Gastrocnemius medialis (tissue), 4 donors: ENCODE results near the gene AFAP1. TPM values are rescaled to one million over a fixed set of nuclear protein-coding genes. Genes with fewer than 3 reads are reported as not detected.

Source experiments
- ATAC-seq, 2 donors: fragments of 150-250 bp; one replicate each; pipeline ENCODE4 v1.9.1; 2016
- DNase-seq, 2 donors: peaks; one replicate each; pipeline ENCODE4 v3.0.0-alpha.2; 2019
- H3K27ac ChIP-seq, 4 donors: fragments of 200-600 bp; sonication (generic); 1 replicate in 1 of 4; 2 replicates in 3 of 4; pipeline ENCODE4 v1.5.1; 2016 to 2018; ENCODE audit warnings: mild to moderate bottlenecking in 2 of 4, moderate library complexity in 1 of 4
- H3K27me3 ChIP-seq, 3 donors: fragments of 200-600 bp; sonication (generic) in 2 of 3; 1 replicate in 1 of 3; 2 replicates in 2 of 3; pipeline versions ENCODE4 v1.5.1 to v1.6.0; 2016 to 2019; ENCODE audit warnings: mild to moderate bottlenecking in 1 of 3, moderate library complexity in 1 of 3
- H3K36me3 ChIP-seq, 2 donors: fragments of 200-600 bp; sonication (generic) in 1 of 2; one replicate each; pipeline ENCODE4 v1.5.1; 2017 to 2018
- H3K4me1 ChIP-seq, 2 donors: fragments of 200-600 bp; sonication (generic) in 1 of 2; one replicate each; pipeline ENCODE4 v1.5.1; 2016 to 2017; ENCODE audit warnings: mild to moderate bottlenecking in 2 of 2
- H3K4me3 ChIP-seq, 4 donors: fragments of 200-600 bp; sonication (generic) in 3 of 4; 1 replicate in 1 of 4; 2 replicates in 3 of 4; pipeline ENCODE4 v1.5.1; 2016 to 2019; ENCODE audit warnings: mild to moderate bottlenecking in 2 of 4
- H3K9me3 ChIP-seq, 3 donors: fragments of 200-600 bp; sonication (generic) in 2 of 3; 1 replicate in 1 of 3; 2 replicates in 2 of 3; pipeline ENCODE4 v1.5.1; 2016 to 2019
- POLR2A ChIP-seq, 2 donors: fragments of 450-650 bp; IDR thresholded peaks; one replicate each; pipeline ENCODE4 v1.6.1; 2017; ENCODE audit warnings: antibody characterized with exemption in 2 of 2, mild to moderate bottlenecking in 2 of 2, moderate library complexity in 2 of 2
- in situ Hi-C, 4 donors: fragments of 200-750 bp; cut with MboI; loops; one replicate each; pipeline versions ENCODE4 v1.15.0 to v1.8.0; 2017; ENCODE audit warnings: low sequenced_read_pairs in 4 of 4
- intact Hi-C: fragments of 100-400 bp; cut with DNase I; formaldehyde crosslinking; loops from one replicate; pipeline ENCODE4 v1.15.1; 2023; ENCODE audit warnings: low total_unique reads
- total RNA-seq, 4 donors: library from RNA; depleted of rRNA; stranded (reverse); fragments of >200 nt; gene quantifications; one replicate each; pipeline versions ENCODE4 v1.1.0 to v1.2.3, GENCODE V29; 2016
- TF ChIP-seq, protein P1 (sequence below), 5 experiments: fragments of 450-650 bp in 3 of 5; fragments of 200-600 bp in 2 of 5; sonication (generic) in 2 of 5; IDR thresholded peaks in 4 of 5; conservative IDR thresholded peaks in 1 of 5; 1 replicate in 4 of 5; 2 replicates in 1 of 5; pipeline ENCODE4 v1.5.1; 2016 to 2019; ENCODE audit warnings: antibody characterized with exemption in 5 of 5, mild to moderate bottlenecking in 3 of 5, moderate library complexity in 3 of 5

The AFAP1 gene
- total RNA-seq, 4 donors from 2014 or later = 1.5 to 8.6 (median 3.5) TPM

DNA sequence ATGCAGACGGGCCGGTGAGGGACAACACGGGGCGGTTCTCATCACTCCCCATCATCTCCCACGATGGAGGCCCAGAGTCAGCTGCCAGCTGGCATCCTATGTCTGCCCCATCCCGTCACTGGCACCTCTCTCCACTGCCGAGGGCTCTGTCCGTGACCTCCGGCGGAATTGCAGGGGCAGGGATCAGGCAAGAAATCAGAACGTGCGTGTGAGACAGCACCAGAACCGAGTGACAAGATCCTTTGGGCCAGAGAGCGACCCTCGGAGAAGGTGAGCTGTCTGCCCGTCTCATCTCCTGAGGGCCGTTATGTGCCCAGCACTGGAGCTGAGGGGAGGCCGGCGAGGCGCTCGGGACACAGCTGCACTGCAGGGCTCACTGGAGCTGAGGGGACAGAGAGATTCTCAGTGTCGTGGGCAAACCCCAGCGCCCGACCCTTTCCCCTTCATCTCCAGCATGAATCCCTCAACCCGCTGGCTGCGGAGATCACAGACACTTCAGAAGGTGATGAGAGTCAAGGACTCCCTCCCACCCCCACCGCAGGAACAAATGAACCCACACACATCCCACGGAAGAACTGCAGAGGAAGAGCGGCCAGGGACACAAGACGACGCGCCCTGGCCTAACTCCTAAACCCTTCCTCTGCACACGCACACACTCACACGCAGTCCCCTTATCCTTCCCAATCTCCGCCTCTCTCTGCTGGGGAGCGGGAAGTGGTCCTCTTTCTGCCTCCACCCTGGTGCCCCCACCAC lies 128.7 kb downstream of the AFAP1 start:
- TF ChIP-seq, protein P1, sequence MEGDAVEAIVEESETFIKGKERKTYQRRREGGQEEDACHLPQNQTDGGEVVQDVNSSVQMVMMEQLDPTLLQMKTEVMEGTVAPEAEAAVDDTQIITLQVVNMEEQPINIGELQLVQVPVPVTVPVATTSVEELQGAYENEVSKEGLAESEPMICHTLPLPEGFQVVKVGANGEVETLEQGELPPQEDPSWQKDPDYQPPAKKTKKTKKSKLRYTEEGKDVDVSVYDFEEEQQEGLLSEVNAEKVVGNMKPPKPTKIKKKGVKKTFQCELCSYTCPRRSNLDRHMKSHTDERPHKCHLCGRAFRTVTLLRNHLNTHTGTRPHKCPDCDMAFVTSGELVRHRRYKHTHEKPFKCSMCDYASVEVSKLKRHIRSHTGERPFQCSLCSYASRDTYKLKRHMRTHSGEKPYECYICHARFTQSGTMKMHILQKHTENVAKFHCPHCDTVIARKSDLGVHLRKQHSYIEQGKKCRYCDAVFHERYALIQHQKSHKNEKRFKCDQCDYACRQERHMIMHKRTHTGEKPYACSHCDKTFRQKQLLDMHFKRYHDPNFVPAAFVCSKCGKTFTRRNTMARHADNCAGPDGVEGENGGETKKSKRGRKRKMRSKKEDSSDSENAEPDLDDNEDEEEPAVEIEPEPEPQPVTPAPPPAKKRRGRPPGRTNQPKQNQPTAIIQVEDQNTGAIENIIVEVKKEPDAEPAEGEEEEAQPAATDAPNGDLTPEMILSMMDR (IDR thresholded peaks at IDR 0.05 in 4 of 5, conservative IDR thresholded peaks at IDR 0.05 in 1 of 5) = no peak
- no peak for TF ChIP-seq POLR2A (IDR thresholded peaks at IDR 0.05)
- no peak for ATAC-seq
- Histone ChIP-seq H3K27me3 (no peaks in the 10 kb centered on the region), H3K4me3 (no peak overlapping the region), H3K4me1 (peaks cover 25 to 26% of the 10 kb centered on the region in 2 donors), H3K27ac (no peak overlapping the region), H3K36me3 (no peaks in the 10 kb centered on the region), H3K9me3 (no peaks in the 10 kb centered on the region)
- intact Hi-C loops (no loop called here), in situ Hi-C loops (loop anchor here in 3 of 4 donors (25.0 kb wide), 3 partner anchors 176 to 626 kb away; partner anchors contain the start of genes ACOX3 (in 1 of the 3), SH3TC1 (in 1 of the 3) and TRMT44 (in 1 of the 3))
- DNase-seq = no peak

DNA sequence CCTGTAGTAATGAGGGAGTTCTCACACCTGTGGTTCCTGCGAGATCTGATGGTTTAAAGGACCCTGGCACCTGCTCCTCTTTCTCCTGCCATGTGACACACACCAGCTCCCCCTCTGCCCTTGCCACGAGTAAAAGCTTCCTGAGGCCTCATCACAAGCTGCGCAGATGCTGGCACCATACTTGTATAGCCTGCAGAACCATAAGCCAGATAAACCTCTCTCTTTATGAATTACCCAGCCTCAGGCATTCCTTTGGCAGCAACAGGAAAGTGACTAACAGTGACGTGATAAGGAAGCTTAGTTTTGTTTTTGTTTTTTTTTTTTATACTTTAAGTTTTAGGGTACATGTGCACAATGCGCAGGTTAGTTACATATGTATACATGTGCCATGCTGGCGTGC lies 130.9 kb downstream of the AFAP1 start:
- Histone ChIP-seq H3K27me3 (no peaks in the 10 kb centered on the region), H3K4me1 (peaks cover 37% of the 10 kb centered on the region in 2 donors), H3K4me3 (no peak overlapping the region), H3K27ac (no peak overlapping the region), H3K9me3 (no peaks in the 10 kb centered on the region), H3K36me3 (no peaks in the 10 kb centered on the region)
- intact Hi-C loops (no loop called here), in situ Hi-C loops (loop anchor here in 3 of 4 donors (10.0 to 25.0 kb wide), 4 partner anchors 116 to 629 kb away; partner anchors contain the start of genes ACOX3 (in 1 of the 3), SH3TC1 (in 1 of the 3) and TRMT44 (in 1 of the 3))
- TF ChIP-seq, protein P1 (IDR thresholded peaks at IDR 0.05 in 4 of 5, conservative IDR thresholded peaks at IDR 0.05 in 1 of 5) = no peak
- no peak for TF ChIP-seq POLR2A (IDR thresholded peaks at IDR 0.05)
- DNase-seq (no peak), ATAC-seq (no peak)

DNA sequence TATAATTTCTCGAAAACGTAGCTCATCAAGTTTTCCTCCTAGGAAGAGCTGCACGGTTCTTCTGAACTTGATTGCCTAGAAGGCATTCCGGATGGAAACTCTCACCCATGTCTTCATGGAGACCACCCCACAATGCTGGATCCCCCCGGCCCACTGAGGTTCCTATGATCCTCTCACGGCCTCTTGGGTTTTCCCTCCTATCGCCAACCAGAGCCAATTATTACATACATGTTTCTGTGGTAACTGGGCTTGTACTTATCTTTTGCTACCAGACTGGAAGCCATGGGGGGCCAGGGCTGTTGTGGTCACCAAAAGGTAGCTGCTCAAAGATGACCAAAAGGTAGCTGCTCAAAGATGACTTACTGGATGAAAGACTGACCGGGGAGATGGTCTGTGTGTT lies 131.5 kb downstream of the AFAP1 start:
- H3K4me1 ChIP-seq = peaks cover 34 to 35% of the 10 kb centered on the region in 2 donors
- intact Hi-C loops = no loop called here

DNA sequence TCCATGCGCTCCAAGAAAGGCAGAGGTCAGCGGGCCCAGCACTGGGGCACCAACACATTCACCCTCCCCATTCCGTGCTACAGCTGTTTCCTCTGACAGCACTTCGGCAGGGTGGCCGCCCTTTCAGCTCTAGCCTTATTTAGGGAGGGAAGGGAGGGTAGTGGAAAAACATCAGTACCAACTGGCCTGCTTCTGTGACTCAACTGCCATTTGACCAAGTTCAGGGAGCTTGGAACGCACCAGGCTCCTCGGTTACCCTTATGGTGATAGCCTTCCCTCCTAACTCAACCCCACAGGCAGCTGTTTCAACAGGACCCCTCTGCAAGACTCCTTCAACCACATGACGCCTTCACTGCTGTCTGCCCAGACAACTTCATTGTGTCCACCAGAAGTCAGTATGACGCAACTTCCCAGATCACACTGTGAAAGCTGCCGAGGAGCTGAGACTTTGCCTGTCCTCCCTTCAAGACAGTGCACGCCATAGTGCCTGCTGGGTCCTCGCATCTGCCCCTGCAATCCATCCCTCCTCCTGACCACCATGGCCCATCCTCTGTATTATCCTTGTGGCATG lies 132.2 kb downstream of the AFAP1 start:
- DNase-seq (no peak), ATAC-seq (no peak)
- Histone ChIP-seq H3K9me3 (no peaks in the 10 kb centered on the region), H3K27me3 (no peaks in the 10 kb centered on the region), H3K36me3 (no peaks in the 10 kb centered on the region), H3K27ac (peak overlapping the region; percentile 29 to 81 (median 70)), H3K4me1 (peaks cover 34% of the 10 kb centered on the region in 2 donors), H3K4me3 (no peak overlapping the region)
- no peak for TF ChIP-seq POLR2A (IDR thresholded peaks at IDR 0.05)
- TF ChIP-seq, protein P1 (IDR thresholded peaks at IDR 0.05 in 4 of 5, conservative IDR thresholded peaks at IDR 0.05 in 1 of 5) = no peak
- intact Hi-C loops = loop anchor here (2.0 kb wide), 1 partner anchor 23 kb away; no protein-coding TSS in a partner anchor
- in situ Hi-C loops = loop anchor here in 3 of 4 donors (10.0 to 25.0 kb wide), 4 partner anchors 117 to 630 kb away; partner anchors contain the start of genes ACOX3 (in 1 of the 3), SH3TC1 (in 1 of the 3) and TRMT44 (in 1 of the 3)

More for the DNA sequence above, 131.5 kb downstream of the AFAP1 start:
- DNase-seq (no peak), ATAC-seq (no peak)
- no peaks in the 10 kb centered on the region for H3K36me3 ChIP-seq
- TF ChIP-seq, protein P1 (IDR thresholded peaks at IDR 0.05 in 4 of 5, conservative IDR thresholded peaks at IDR 0.05 in 1 of 5) = no peak
- TF ChIP-seq POLR2A (IDR thresholded peaks at IDR 0.05) = no peak
- H3K9me3 ChIP-seq = no peaks in the 10 kb centered on the region
- H3K27me3 ChIP-seq = no peaks in the 10 kb centered on the region
- in situ Hi-C loops = loop anchor here in 3 of 4 donors (10.0 to 25.0 kb wide), 4 partner anchors 117 to 629 kb away; partner anchors contain the start of genes ACOX3 (in 1 of the 3), SH3TC1 (in 1 of the 3) and TRMT44 (in 1 of the 3)
- H3K27ac ChIP-seq = peak overlapping the region in 2 of 4 donors; percentile 63 to 78
- no peak overlapping the region for H3K4me3 ChIP-seq
